B cell (primary cell): ENCODE measurements around the gene CUBN. TPM values are rescaled to one million over a fixed set of nuclear protein-coding genes. Genes with fewer than 3 reads are reported as not detected.

ENCODE experiments used
- ATAC-seq: fragments of 200-7000 bp; cut with Tn5 transposase; one replicate; pipeline ENCODE4 v1.10.0; 2021; ENCODE audit warnings: low read depth, mild to moderate bottlenecking, moderate number of reproducible peaks, moderate library complexity
- CTCF ChIA-PET: fragments of 350-600 bp; sonication (Branson Sonifier 250); formaldehyde crosslinking; loops from one replicate; lab custom pipeline; 2021; ENCODE audit warnings: antibody characterized with exemption, inconsistent platforms; lab: Charles Lee
- POLR2A ChIA-PET: fragments of 350-600 bp; sonication (Branson Sonifier 250); formaldehyde crosslinking; loops from one replicate; lab custom pipeline; 2021; ENCODE audit warnings: antibody characterized with exemption; lab: Charles Lee
- DNase-seq: peaks from one replicate; pipeline ENCODE4 v3.0.0; 2013
- H2AFZ ChIP-seq: 2 replicates; pipeline ENCODE4 v1.6.1; 2012; ENCODE audit warnings: mild to moderate bottlenecking, low read depth, low read length; ENCODE audit not compliant: insufficient read depth, poor library complexity, severe bottlenecking
- H3K27ac ChIP-seq, 2 donors: 1 replicate in 1 of 2; 2 replicates in 1 of 2; pipeline ENCODE4 v1.5.1; 2012 to 2013; ENCODE audit warnings: low read length in 2 of 2, mild to moderate bottlenecking in 2 of 2, moderate library complexity in 1 of 2
- H3K27me3 ChIP-seq, 4 experiments: fragments of 200-600 bp in 1 of 4; sonication (generic) in 1 of 4; replicated peaks in 1 of 4; 1 replicate in 2 of 4; 2 replicates in 2 of 4; pipeline versions ENCODE4 v1.6.1 to v1.7.0; 2013 to 2016; ENCODE audit warnings: low read length in 3 of 4, mild to moderate bottlenecking in 2 of 4, mixed read lengths in 1 of 4, moderate library complexity in 1 of 4; ENCODE audit not compliant: insufficient read depth in 4 of 4, control insufficient read depth in 3 of 4; ENCODE audit errors: control extremely low read depth in 1 of 4
- H3K36me3 ChIP-seq, 2 experiments: replicated peaks in 1 of 2; 1 replicate in 1 of 2; 2 replicates in 1 of 2; pipeline versions ENCODE4 v1.6.1 to v1.7.1; 2013; ENCODE audit warnings: low read length in 1 of 2; ENCODE audit not compliant: insufficient read depth in 2 of 2, control insufficient read depth in 1 of 2; ENCODE audit errors: control extremely low read depth in 1 of 2, extremely low read depth in 1 of 2
- H3K4me1 ChIP-seq, 2 donors: fragments of 200-600 bp in 1 of 2; sonication (generic) in 1 of 2; 1 replicate in 1 of 2; 2 replicates in 1 of 2; pipeline versions ENCODE4 v1.5.1 to v1.6.1; 2013 to 2017; ENCODE audit warnings: low read length in 2 of 2; ENCODE audit not compliant: control insufficient read depth in 2 of 2, insufficient read depth in 2 of 2
- H3K4me2 ChIP-seq: replicated peaks from 2 replicates; pipeline ENCODE3; 2012; ENCODE audit warnings: mild to moderate bottlenecking, low read depth, low read length; ENCODE audit not compliant: poor library complexity, severe bottlenecking
- H3K4me3 ChIP-seq, 5 experiments: fragments of 200-600 bp in 1 of 5; sonication (generic) in 1 of 5; 1 replicate in 3 of 5; 2 replicates in 2 of 5; pipeline versions ENCODE4 v1.5.1 to v1.7.0; 2011 to 2016; ENCODE audit warnings: low read length in 4 of 5, mild to moderate bottlenecking in 4 of 5, low read depth in 2 of 5, control low read depth in 1 of 5, moderate library complexity in 1 of 5; ENCODE audit not compliant: insufficient read depth in 1 of 5; ENCODE audit errors: control extremely low read depth in 1 of 5, extremely low read depth in 1 of 5
- H3K79me2 ChIP-seq: fragments of 200-600 bp; sonication (generic); one replicate; pipeline ENCODE4 v1.6.0; 2016; ENCODE audit warnings: low read length; ENCODE audit not compliant: control insufficient read depth, insufficient read depth
- H3K9ac ChIP-seq: fragments of 200-600 bp; sonication (generic); 2 replicates; pipeline ENCODE4 v1.6.1; 2017; ENCODE audit warnings: mild to moderate bottlenecking, low read length, moderate library complexity
- H3K9me3 ChIP-seq, 3 donors: one replicate each; pipeline versions ENCODE4 v1.6.1 to v1.7.1; 2013; ENCODE audit warnings: low read length in 2 of 3; ENCODE audit not compliant: control insufficient read depth in 2 of 3, insufficient read depth in 1 of 3; ENCODE audit errors: control extremely low read depth in 1 of 3
- H4K20me1 ChIP-seq: 2 replicates; pipeline ENCODE4 v1.6.0; 2012; ENCODE audit warnings: mild to moderate bottlenecking, low read length; ENCODE audit not compliant: insufficient read depth, control insufficient read depth, poor library complexity, severe bottlenecking
- H3K27ac Mint-ChIP-seq: one replicate; pipeline ENCODE4 v1.8.0; 2021; ENCODE audit warnings: mixed read lengths
- H3K27me3 Mint-ChIP-seq: one replicate; pipeline ENCODE4 v1.8.0; 2021; ENCODE audit warnings: mixed read lengths
- H3K4me1 Mint-ChIP-seq: one replicate; pipeline ENCODE4 v1.8.0; 2021; ENCODE audit warnings: mixed read lengths
- H3K4me3 Mint-ChIP-seq: one replicate; pipeline ENCODE4 v1.8.0; 2021; ENCODE audit warnings: mixed read lengths
- H3K9me3 Mint-ChIP-seq: one replicate; pipeline ENCODE4 v1.8.0; 2022; ENCODE audit warnings: mixed read lengths; ENCODE audit not compliant: insufficient read depth
- EZH2 ChIP-seq: IDR thresholded peaks from 2 replicates; pipeline ENCODE4 v1.6.1; 2012; ENCODE audit warnings: borderline replicate concordance, low read depth, mild to moderate bottlenecking, moderate library complexity, low read length; ENCODE audit not compliant: insufficient read depth, poor library complexity, severe bottlenecking
- WGBS: methylation state at CpG from one replicate; pipeline ENCODE4 v1.1.5; 2013; ENCODE audit warnings: missing lambda C conversion rate; ENCODE audit not compliant: insufficient coverage; 5-methylcytosine and 5-hydroxymethylcytosine counted together
- intact Hi-C: fragments of 100-400 bp; cut with micrococcal nuclease; formaldehyde crosslinking; loops from one replicate; pipeline ENCODE4 v1.10.0; 2022
- polyA plus RNA-seq: library from polyadenylated mRNA; depleted of rRNA; stranded (reverse); fragments of >200 nt; gene quantifications from 2 replicates; pipeline ENCODE4 v1.2.3, GENCODE V29; 2012
- total RNA-seq, 2 donors: library from RNA; stranded (reverse); fragments of 120-200 nt in 1 of 2; gene quantifications; 1 replicate in 1 of 2; 2 replicates in 1 of 2; pipeline versions ENCODE4 v1.2.3 to v1.2.4, GENCODE V29; 2013 to 2022
- TF ChIP-seq, protein P1 (sequence below): fragments of 200-600 bp; IDR thresholded peaks from one replicate; pipeline ENCODE4 v1.8.0; 2022; ENCODE audit warnings: antibody characterized with exemption, mild to moderate bottlenecking

The CUBN gene
- total and polyA plus RNA-seq, 2 donors (not counting 1 experiment from before 2014, with no cell fraction given): 4.2 to 5.7 TPM

DNA sequence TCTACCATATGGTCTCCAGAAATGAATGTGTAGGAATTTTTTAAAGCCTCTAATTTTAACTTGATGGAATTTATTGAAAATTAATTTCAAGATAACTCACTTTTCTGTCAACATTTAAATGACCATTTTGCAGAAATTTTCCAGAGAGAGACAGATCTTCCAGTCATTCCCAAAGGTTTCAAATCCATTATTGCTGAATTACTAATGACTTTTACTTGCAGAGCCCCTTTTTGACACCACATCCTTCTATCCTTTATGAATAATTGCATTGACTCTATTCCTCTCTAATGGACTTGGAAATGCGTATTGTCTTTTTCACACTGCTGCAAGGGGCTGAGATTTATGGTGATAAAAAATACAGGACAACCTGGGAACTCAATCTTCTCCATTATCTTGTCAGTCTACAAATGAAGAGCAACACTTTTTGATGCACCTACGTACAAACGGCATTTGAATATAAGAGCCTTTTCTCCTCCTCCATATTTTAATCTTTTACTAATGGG, 42.7 kb downstream of the CUBN start:
- Histone ChIP-seq H3K9ac (no peak overlapping the region), H3K27me3 (no peaks in the 10 kb centered on the region), H3K4me1 (no peaks in the 10 kb centered on the region), H3K36me3 (peaks cover 0 to 3% of the 10 kb centered on the region in 2 experiments), H3K27ac (no peak overlapping the region), H2AFZ (no peak overlapping the region), H3K9me3 (no peaks in the 10 kb centered on the region), H3K4me3 (no peak overlapping the region), H3K79me2 (no peaks in the 10 kb centered on the region), H4K20me1 (no peaks in the 10 kb centered on the region), H3K4me2 (no peak overlapping the region)
- no peak for DNase-seq
- Mint-ChIP-seq H3K27me3 (no peaks in the 10 kb centered on the region), H3K27ac (no peak overlapping the region), H3K9me3 (no peaks in the 10 kb centered on the region), H3K4me3 (no peak overlapping the region), H3K4me1 (no peaks in the 10 kb centered on the region)
- intact Hi-C loops: no loop called here
- ATAC-seq: no peak
- POLR2A ChIA-PET: no interaction called here
- CTCF ChIA-PET: no interaction called here
- no peak for TF ChIP-seq EZH2
- TF ChIP-seq, protein P1, sequence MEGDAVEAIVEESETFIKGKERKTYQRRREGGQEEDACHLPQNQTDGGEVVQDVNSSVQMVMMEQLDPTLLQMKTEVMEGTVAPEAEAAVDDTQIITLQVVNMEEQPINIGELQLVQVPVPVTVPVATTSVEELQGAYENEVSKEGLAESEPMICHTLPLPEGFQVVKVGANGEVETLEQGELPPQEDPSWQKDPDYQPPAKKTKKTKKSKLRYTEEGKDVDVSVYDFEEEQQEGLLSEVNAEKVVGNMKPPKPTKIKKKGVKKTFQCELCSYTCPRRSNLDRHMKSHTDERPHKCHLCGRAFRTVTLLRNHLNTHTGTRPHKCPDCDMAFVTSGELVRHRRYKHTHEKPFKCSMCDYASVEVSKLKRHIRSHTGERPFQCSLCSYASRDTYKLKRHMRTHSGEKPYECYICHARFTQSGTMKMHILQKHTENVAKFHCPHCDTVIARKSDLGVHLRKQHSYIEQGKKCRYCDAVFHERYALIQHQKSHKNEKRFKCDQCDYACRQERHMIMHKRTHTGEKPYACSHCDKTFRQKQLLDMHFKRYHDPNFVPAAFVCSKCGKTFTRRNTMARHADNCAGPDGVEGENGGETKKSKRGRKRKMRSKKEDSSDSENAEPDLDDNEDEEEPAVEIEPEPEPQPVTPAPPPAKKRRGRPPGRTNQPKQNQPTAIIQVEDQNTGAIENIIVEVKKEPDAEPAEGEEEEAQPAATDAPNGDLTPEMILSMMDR: no peak
- WGBS: no CpG with 5 or more reads among the region's 3 CpGs

DNA sequence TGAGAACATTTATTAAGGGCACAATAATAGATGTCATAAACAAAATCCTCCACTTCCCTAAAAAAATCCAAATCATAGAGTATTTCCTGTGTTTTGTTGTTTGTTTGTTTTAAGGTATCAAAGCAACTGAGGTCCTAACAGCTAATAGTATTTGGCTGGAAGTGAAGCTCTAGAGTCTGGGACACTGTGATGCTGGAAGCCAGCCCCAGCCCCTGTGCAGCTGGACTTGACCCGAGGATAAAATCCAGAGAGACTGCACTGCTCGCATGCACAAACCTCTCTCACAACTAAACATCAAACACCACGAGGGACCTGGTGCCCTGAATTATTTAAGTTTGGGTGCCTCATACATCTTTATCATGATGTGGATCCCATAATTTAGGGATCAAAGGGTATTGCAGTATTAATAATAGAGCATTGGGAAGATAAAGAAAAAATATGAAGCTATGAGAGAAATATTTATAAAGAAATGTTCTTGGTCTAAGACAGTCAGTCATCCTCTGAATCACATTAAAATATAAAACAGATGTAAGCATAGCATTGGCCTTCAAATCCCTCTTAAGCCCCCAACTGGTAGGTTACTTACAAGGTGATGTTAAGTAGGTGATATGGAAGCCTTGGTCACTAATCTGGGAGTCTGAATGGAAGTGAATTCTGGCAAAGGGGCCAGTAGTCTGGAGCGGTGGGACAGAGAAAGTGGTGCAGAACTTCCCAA, 44.4 kb downstream of the CUBN start:
- no peak overlapping the region for H3K4me3 ChIP-seq
- intact Hi-C loops: no loop called here
- Mint-ChIP-seq H3K4me1 (no peaks in the 10 kb centered on the region), H3K27me3 (no peaks in the 10 kb centered on the region), H3K4me3 (no peak overlapping the region), H3K27ac (no peak overlapping the region), H3K9me3 (no peaks in the 10 kb centered on the region)
- H3K9me3 ChIP-seq: no peaks in the 10 kb centered on the region
- no peaks in the 10 kb centered on the region for H3K79me2 ChIP-seq
- ATAC-seq: no peak
- H3K27me3 ChIP-seq: no peaks in the 10 kb centered on the region
- no peak overlapping the region for H2AFZ ChIP-seq
- TF ChIP-seq EZH2: no peak
- TF ChIP-seq, protein P1: no peak
- no peaks in the 10 kb centered on the region for H3K4me1 ChIP-seq
- no peak overlapping the region for H3K27ac ChIP-seq
- CTCF ChIA-PET: interaction anchor here (0.7 kb wide), 1 partner anchor 1550 kb away, joined by 3 read pairs; no protein-coding TSS in a partner anchor
- no peak overlapping the region for H3K4me2 ChIP-seq
- WGBS: 100% methylated on average over 1 of the region's 4 CpGs
- H4K20me1 ChIP-seq: no peaks in the 10 kb centered on the region
- H3K9ac ChIP-seq: no peak overlapping the region
- H3K36me3 ChIP-seq: peaks cover 1 to 3% of the 10 kb centered on the region in 2 experiments
- POLR2A ChIA-PET: no interaction called here
- no peak for DNase-seq
